Anterior cingulate cortex (tissue), 58 donors: ENCODE measurements around the gene AP1S1.
"Not testable (repeated sequence)": the region's sequence is repeated elsewhere in the genome, so short reads cannot be mapped to it uniquely, and the experiment has no call there.

Experiments
- DNase-seq, 58 donors: peaks; one replicate each; lab custom pipeline; 2025; lab: John Stamatoyannopoulos, UW

Gene AP1S1

GRCh38 chr7:101123703-101124068 lies 30.6 kb upstream of the AP1S1 start:
- no peak for DNase-seq

- DNase-seq: no peak
Measured at GRCh38 chr7:101124376-101125056, 29.8 kb upstream of the AP1S1 start.

GRCh38 chr7:101125989-101126650 lies 28.2 kb upstream of the AP1S1 start:
- peak in 15 of 58 donors; percentile 7 to 51 (median 18) for DNase-seq

DNA sequence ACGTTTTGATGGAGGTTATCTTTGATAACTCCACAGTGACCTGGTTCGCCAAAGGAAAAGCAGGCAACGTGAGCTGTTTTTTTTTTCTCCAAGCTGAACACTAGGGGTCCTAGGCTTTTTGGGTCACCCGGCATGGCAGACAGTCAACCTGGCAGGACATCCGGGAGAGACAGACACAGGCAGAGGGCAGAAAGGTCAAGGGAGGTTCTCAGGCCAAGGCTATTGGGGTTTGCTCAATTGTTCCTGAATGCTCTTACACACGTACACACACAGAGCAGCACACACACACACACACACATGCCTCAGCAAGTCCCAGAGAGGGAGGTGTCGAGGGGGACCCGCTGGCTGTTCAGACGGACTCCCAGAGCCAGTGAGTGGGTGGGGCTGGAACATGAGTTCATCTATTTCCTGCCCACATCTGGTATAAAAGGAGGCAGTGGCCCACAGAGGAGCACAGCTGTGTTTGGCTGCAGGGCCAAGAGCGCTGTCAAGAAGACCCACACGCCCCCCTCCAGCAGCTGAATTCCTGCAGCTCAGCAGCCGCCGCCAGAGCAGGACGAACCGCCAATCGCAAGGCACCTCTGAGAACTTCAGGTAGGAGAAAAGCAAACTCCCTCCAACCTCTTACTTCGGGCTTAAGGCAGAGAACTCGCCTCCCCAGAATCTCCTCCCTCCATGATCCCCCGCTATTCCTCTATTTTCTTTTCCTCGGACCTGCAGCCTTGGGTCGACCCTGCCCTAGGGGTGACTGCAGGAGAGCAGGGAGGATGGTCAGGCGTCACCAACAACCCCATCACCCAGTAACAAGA lies 27.4 kb upstream of the AP1S1 start, which contains the start of gene SERPINE1:
SERPINE1 (plus strand) TSS at position 454 of the 809 bp plus-strand sequence. CDS start 1,290 bp downstream, outside the sequence.
- peak in 20 of 58 donors; percentile 2 to 48 (median 21) for DNase-seq

- no peak for DNase-seq
Measured at GRCh38 chr7:101127460-101128039, 26.7 kb upstream of the AP1S1 start.

- DNase-seq: no peak
Measured at GRCh38 chr7:101128040-101128834, 26.0 kb upstream of the AP1S1 start.

DNA sequence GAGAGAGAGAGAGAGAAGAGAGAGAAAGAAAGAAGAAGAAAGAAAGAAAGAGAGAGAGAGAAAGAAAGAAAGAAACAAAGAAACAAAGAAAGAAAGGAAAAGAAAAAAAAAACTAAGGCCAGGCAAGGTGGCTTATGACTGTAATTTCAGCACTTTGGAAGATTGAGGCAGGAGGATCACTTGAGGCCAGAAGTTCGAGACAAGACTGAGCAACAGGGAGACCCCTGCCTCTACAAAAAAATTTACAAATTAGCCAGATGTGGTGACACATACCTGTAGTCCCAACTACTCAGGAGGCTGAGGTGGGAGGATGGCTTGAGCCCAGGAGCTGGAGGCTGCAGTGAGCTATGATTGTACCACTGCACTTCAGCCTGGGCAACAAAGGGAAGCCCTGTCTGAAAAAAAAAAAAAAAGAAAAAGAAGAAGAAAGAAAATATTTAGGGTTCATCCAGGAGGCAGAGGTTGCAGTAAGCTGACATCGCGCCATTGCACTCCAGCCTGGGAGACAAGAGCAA lies 24.6 kb upstream of the AP1S1 start:
- no peak for DNase-seq

DNA sequence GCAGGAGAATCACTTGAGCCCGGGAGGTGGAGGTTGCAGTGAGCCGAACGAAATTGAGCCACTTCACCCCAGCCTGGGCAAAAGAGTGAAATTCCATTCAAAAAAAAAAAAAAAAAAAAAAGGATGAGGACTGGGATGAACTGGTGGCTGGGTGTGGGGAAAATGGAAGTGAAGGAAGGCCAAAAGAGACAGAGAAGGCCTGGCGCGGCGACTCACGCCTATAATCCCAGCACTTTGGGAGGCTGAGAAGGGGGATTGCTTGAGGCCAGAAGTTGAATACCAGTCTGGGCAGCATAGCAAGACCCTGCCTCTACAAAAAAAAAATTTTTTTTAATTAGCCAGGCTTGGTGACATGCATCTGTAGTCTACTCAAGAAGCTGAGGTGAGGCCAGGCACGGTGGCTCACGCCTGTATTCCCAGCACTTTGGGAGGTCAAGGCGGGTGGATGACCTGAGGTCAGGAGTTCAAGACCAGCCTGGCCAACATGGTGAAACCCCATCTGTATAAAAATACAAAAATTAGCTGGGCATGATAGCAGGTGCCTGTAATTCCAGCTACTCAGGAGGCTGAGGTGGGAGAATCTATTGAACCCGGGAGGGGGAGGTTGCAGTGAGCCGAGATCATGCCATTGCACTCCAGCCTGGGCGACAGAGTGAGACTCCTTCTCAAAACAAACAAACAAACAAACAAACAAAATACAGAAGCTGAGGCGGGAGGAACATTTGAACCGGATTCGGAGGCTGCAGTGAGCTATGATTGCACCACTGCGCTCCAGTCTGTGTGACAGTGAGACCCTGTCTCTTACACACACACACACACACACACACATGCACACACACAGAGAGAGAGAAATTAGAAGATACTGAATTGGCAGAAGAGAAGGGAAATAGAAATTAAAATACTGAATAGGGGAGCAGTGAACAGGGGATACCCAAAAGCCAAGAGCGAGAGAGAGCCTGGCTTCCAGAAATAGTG lies 21.4 kb upstream of the AP1S1 start:
- not testable (repeated sequence) for DNase-seq

GRCh38 chr7:101133621-101134398 lies 20.5 kb upstream of the AP1S1 start:
- DNase-seq: no peak

- DNase-seq: no peak
Measured at GRCh38 chr7:101134399-101134980, 19.8 kb upstream of the AP1S1 start.

GRCh38 chr7:101137651-101138212 lies 16.5 kb upstream of the AP1S1 start:
- DNase-seq: no peak

GRCh38 chr7:101138213-101138870 lies 15.9 kb upstream of the AP1S1 start:
- DNase-seq: peak in 30 of 58 donors; percentile 9 to 68 (median 38)

GRCh38 chr7:101140339-101140699 lies 14.0 kb upstream of the AP1S1 start:
- DNase-seq: no peak

DNA sequence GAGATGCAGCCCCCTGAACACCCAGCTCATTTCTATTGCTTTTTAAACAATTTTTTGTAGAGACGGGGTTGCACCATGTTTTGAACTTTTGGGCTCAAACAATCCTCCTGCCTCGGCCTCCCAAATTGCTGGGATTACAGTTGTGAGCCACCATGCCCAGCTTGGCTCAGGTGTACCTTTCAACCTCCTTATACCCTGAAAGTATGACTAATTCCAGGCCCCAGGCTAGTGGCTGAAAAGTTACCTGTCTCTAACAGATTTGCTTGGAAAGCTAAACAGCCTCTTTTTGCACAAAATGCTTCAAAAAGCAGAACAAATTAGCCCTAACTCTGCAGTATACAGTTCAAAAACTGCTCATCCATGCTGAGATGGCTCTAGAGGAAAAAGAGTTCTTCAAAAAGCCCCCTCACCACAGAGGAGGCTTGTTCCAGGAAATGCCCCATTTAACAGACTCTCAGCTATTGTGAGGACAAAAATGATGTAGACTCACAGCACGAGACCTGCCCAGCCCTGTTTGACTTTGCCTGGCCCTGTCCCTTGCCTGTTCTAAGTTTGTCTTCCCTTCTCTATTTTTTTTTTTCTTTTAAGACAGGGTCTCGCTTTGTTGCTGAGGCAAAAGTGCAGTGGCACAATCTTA lies 13.4 kb upstream of the AP1S1 start:
- DNase-seq: no peak

GRCh38 chr7:101151908-101152651 lies 2.2 kb upstream of the AP1S1 start:
- DNase-seq: no peak
